HG03378 (cell line): Measurements from ENCODE around the gene BTBD9.

ENCODE experiments used
- ATAC-seq: cut with Tn5 transposase; IDR thresholded peaks from one replicate; pipeline ENCODE4 v1.9.1; 2021; ENCODE audit warnings: mild to moderate bottlenecking, moderate library complexity; ENCODE audit not compliant: unreplicated experiment

Gene BTBD9

GRCh38 chr6:38639498-38640215 lies at the start of gene BTBD9:
BTBD9 (minus strand) TSS chr6:38639929.
- ATAC-seq: peak; percentile 50

GRCh38 chr6:38688579-38689087 lies 48.9 kb upstream of the BTBD9 start:
- peak; percentile 61 for ATAC-seq

GRCh38 chr6:38687549-38687948 lies 47.8 kb upstream of the BTBD9 start:
- ATAC-seq: no peak

GRCh38 chr6:38687043-38687353 lies 47.3 kb upstream of the BTBD9 start:
- ATAC-seq: no peak

- ATAC-seq: no peak
Measured at GRCh38 chr6:38686270-38687042, 46.7 kb upstream of the BTBD9 start.

GRCh38 chr6:38684904-38685303 lies 45.2 kb upstream of the BTBD9 start:
- no peak for ATAC-seq

- ATAC-seq: no peak
Measured at GRCh38 chr6:38684237-38684636, 44.5 kb upstream of the BTBD9 start.

- no peak for ATAC-seq
Measured at GRCh38 chr6:38681850-38682249, 42.1 kb upstream of the BTBD9 start.

- no peak for ATAC-seq
Measured at GRCh38 chr6:38679668-38680067, 39.9 kb upstream of the BTBD9 start.

GRCh38 chr6:38678178-38678760 lies 38.5 kb upstream of the BTBD9 start:
- ATAC-seq: no peak

GRCh38 chr6:38676974-38677544 lies 37.3 kb upstream of the BTBD9 start:
- no peak for ATAC-seq

GRCh38 chr6:38676236-38676973 lies 36.7 kb upstream of the BTBD9 start:
- ATAC-seq: no peak

GRCh38 chr6:38673397-38674165 lies 33.9 kb upstream of the BTBD9 start:
- no peak for ATAC-seq

- ATAC-seq: peak; percentile 91
Measured at GRCh38 chr6:38671885-38672467, 32.2 kb upstream of the BTBD9 start.

GRCh38 chr6:38658418-38659167 lies 18.9 kb upstream of the BTBD9 start:
- ATAC-seq: no peak

GRCh38 chr6:38656896-38657295 lies 17.2 kb upstream of the BTBD9 start:
- ATAC-seq: no peak

GRCh38 chr6:38654263-38654662 lies 14.5 kb upstream of the BTBD9 start:
- ATAC-seq: no peak

- ATAC-seq: no peak
Measured at GRCh38 chr6:38651121-38651784, 11.5 kb upstream of the BTBD9 start.
